Stimulated activated CD8-positive, alpha-beta memory T cell treated with anti-CD3 and anti-CD28 coated beads, Interleukin-12 subunit alpha, Interleukin-12 subunit beta, amount 100 ng/mL, for 24 hours (primary cell): Measurements from ENCODE around the gene HNRNPUL2.

Experiments
- DNase-seq: peaks from one replicate; pipeline ENCODE4 v3.0.0-alpha.2; 2020; ENCODE audit errors: extremely low read depth

The HNRNPUL2 gene

GRCh38 chr11:62726915-62727164 is 417 bp downstream of the HNRNPUL2 start:
- DNase-seq = no peak

- no peak for DNase-seq
These were observed 922 bp downstream of the HNRNPUL2 start for GRCh38 chr11:62726156-62726914.

GRCh38 chr11:62725646-62726045 is 1.6 kb downstream of the HNRNPUL2 start:
- no peak for DNase-seq

- DNase-seq = no peak
These were observed 3.1 kb downstream of the HNRNPUL2 start for GRCh38 chr11:62724171-62724570.

- DNase-seq = no peak
These were observed 5.3 kb downstream of the HNRNPUL2 start for GRCh38 chr11:62721994-62722393.

GRCh38 chr11:62719302-62719978 is 7.8 kb downstream of the HNRNPUL2 start:
- DNase-seq = no peak

GRCh38 chr11:62716816-62717215 is 10.4 kb downstream of the HNRNPUL2 start:
- DNase-seq = no peak

GRCh38 chr11:62716206-62716605 is 11.1 kb downstream of the HNRNPUL2 start:
- DNase-seq = no peak

GRCh38 chr11:62715150-62716130 is 11.8 kb downstream of the HNRNPUL2 start:
- DNase-seq = no peak

- DNase-seq = no peak
These were observed 13.9 kb downstream of the HNRNPUL2 start for GRCh38 chr11:62713343-62713742.

- no peak for DNase-seq
These were observed 14.4 kb downstream of the HNRNPUL2 start for GRCh38 chr11:62712861-62713260.

GRCh38 chr11:62712276-62712812 is 14.9 kb downstream of the HNRNPUL2 start:
- no peak for DNase-seq

GRCh38 chr11:62710001-62710345 is 17.3 kb downstream of the HNRNPUL2 start:
- no peak for DNase-seq

- peak; percentile 90 for DNase-seq
These were observed 17.8 kb downstream of the HNRNPUL2 start for GRCh38 chr11:62709247-62710000.

- no peak for DNase-seq
These were observed 18.5 kb downstream of the HNRNPUL2 start for GRCh38 chr11:62708793-62709192.

- no peak for DNase-seq
These were observed 18.9 kb downstream of the HNRNPUL2 start for GRCh38 chr11:62708392-62708791.

- DNase-seq = no peak
These were observed 19.9 kb downstream of the HNRNPUL2 start, which contains the start of the genes BSCL2 and GNG3 for GRCh38 chr11:62707277-62707861. Gene BSCL2, minus strand, starts transcription at chr11:62707424. Its CDS starts 229 bp downstream, at chr11:62707195. Gene GNG3, plus strand, starts transcription at chr11:62707676. Its CDS starts 620 bp downstream, at chr11:62708296.

- no peak for DNase-seq
These were observed 20.4 kb downstream of the HNRNPUL2 start for GRCh38 chr11:62706850-62707247.

GRCh38 chr11:62705880-62706849 is 21.1 kb downstream of the HNRNPUL2 start:
- DNase-seq = peak; percentile 93

GRCh38 chr11:62705413-62705812 is 21.8 kb downstream of the HNRNPUL2 start:
- DNase-seq = no peak
